ENCODE data around the gene NGEF. TPM values are rescaled to one million over a fixed set of nuclear protein-coding genes. Genes with fewer than 3 reads are reported as not detected.

NGEF gene, protein sequence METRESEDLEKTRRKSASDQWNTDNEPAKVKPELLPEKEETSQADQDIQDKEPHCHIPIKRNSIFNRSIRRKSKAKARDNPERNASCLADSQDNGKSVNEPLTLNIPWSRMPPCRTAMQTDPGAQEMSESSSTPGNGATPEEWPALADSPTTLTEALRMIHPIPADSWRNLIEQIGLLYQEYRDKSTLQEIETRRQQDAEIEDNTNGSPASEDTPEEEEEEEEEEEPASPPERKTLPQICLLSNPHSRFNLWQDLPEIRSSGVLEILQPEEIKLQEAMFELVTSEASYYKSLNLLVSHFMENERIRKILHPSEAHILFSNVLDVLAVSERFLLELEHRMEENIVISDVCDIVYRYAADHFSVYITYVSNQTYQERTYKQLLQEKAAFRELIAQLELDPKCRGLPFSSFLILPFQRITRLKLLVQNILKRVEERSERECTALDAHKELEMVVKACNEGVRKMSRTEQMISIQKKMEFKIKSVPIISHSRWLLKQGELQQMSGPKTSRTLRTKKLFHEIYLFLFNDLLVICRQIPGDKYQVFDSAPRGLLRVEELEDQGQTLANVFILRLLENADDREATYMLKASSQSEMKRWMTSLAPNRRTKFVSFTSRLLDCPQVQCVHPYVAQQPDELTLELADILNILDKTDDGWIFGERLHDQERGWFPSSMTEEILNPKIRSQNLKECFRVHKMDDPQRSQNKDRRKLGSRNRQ
- 0.16 and 0.19 TPM in 2 replicates for total RNA-seq

GRCh38 chr2:233013027-233013461 lies at the start of gene NGEF:
NGEF (minus strand) TSS chr2:233013256; CDS start chr2:232974890, 38,366 bp downstream.

DNA sequence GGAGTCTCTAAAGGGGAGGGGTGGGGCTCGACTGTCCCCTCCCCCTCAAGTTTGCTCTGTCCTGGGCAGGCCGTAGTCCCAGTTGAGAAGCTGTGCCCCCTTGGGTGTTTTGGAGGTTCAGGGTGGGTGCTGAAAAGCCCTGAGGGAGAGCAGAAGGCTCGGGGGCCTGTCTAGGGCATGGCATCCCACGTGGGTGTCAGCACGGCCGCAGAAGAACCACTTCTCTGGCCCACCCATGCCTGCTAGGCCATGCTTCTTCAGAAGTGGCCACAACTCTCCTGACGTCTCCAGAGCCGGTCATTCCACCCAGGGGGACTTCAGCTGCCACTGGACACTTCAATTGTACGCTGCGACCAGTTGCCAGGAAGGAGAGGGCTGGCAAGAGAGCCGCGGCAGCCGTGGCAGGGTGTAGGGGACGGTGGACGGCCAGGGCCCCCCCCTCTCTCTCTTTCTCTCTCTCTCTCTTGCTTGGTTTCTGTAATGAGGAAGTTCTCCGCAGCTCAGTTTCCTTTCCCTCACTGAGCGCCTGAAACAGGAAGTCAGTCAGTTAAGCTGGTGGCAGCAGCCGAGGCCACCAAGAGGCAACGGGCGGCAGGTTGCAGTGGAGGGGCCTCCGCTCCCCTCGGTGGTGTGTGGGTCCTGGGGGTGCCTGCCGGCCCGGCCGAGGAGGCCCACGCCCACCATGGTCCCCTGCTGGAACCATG lies 46.9 kb upstream of the NGEF start, which contains the start of gene INPP5D:
Gene INPP5D, plus strand, starts transcription at position 546 of the 704 bp plus-strand sequence. Its CDS starts 137 bp downstream, at position 683.

DNA sequence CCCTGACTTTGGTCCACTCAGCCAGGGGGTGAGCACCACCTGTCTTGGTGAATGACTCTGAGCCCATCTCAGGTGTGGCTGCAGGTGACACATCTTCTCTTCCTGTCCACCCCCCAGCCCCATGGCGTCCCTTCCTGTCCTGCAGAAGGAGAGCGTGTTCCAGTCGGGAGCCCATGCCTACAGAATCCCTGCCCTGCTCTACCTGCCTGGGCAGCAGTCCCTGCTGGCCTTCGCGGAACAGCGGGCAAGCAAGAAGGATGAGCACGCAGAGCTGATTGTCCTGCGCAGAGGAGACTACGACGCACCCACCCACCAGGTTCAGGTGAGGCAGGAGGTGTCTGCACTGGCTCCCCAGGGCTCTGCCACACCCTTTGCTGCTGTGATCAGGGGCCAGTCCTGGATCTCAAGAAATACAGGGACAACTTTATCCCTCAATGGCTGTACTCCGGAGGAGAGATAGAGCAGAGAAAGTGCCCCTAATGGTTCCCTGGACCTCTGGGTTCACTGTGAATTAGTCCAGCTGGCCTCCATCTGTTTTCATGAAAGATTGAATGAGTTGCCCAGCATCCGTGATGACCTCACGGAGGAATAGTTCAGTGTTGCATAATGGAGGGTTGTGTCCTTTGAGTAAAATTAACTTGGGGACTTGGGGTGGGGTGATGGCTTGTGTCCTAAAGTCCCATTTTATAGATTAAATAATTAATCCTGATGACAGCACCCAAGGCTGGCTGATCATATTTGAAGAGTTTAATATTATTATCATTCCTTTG lies 19.7 kb upstream of the NGEF start, which contains the start of gene NEU2:
Gene NEU2, plus strand, starts transcription at position 122 of the 770 bp plus-strand sequence. Its CDS starts 0 bp downstream, at position 122.

DNA sequence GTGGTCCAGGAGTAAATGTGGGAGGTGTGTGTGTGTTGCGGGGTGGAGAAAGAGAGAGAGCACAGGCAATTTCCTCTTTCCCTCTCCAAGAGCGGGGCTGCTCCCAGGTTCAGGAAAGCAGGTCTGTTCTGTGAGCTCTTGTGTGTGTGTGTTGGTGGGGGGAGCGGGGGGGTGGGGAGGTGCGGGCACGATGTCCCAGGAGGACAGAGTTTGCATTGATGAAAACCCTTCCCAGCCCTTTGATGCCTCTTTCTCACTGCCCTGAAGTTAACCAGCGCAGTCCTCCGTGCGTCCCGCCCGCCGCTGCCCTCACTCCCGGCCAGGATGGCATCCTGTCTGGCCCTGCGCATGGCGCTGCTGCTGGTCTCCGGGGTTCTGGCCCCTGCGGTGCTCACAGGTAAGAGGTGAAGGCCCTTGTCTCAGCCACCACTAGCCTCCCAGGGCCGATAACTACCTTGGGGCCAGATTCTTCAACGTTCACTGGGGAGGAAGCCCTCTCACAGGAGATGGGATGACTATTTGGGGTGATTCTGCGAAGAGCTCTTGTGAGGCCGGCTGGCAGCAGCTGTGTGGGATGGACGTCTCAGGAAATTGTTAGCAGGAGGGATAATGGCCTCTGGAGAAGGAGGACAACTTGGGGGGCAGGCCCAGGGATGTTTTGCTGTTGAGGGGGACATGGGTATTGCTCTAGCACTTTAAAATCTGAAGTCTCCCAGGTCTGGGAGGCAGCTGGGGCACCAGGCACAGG lies 142.9 kb downstream of the NGEF start, which contains the start of gene SNORC:
Gene SNORC, plus strand, starts transcription at position 247 of the 748 bp plus-strand sequence. Its CDS starts 78 bp downstream, at position 325.

Other genes with a start within 250 kb of the NGEF start
- not detected in 2 replicates for gene KCNJ13, start 236.7 kb downstream of the NGEF start, total RNA-seq
- under 0.01 and 0.63 TPM in 2 replicates for gene SNORC, start 143.0 kb downstream of the NGEF start, total RNA-seq
- gene NEU2, start 19.4 kb upstream of the NGEF start, total RNA-seq: not detected in 2 replicates
- 15.9 and 37.7 TPM in 2 replicates for gene INPP5D, start 47.1 kb upstream of the NGEF start, total RNA-seq
- 23.8 and 47.1 TPM in 2 replicates for gene ATG16L1, start 238.4 kb upstream of the NGEF start, total RNA-seq

Data from bladder microvascular endothelial cell (primary cell).